Karpas-422 (cell line): ENCODE measurements around the gene MDN1. TPM values are rescaled to one million over a fixed set of nuclear protein-coding genes. Genes with fewer than 3 reads are reported as not detected.

Experiments
- DNase-seq: peaks from one replicate; pipeline ENCODE4 v3.0.0-alpha.2; 2015
- H2AFZ ChIP-seq: fragments of 200-600 bp; sonication (generic); 2 replicates; pipeline ENCODE4 v1.6.1; 2014; ENCODE audit warnings: antibody characterized with exemption, low read length, mixed read lengths
- H3K27ac ChIP-seq: fragments of 200-600 bp; sonication (generic); 2 replicates; pipeline ENCODE4 v1.5.1; 2014; ENCODE audit warnings: mild to moderate bottlenecking, low read length, moderate library complexity
- H3K27me3 ChIP-seq: fragments of 200-600 bp; sonication (generic); 2 replicates; pipeline ENCODE4 v1.6.1; 2014; ENCODE audit warnings: low read length, mixed read lengths
- H3K36me3 ChIP-seq: fragments of 200-600 bp; sonication (generic); 2 replicates; pipeline ENCODE4 v1.6.1; 2014; ENCODE audit warnings: low read length, mixed read lengths; ENCODE audit not compliant: insufficient read depth
- H3K4me1 ChIP-seq: fragments of 200-600 bp; sonication (generic); 2 replicates; pipeline ENCODE4 v1.6.1; 2014; ENCODE audit warnings: mild to moderate bottlenecking, low read length, mixed read lengths
- H3K4me2 ChIP-seq: fragments of 200-600 bp; sonication (generic); 2 replicates; pipeline ENCODE4 v1.6.1; 2014; ENCODE audit warnings: low read length, low read depth, mild to moderate bottlenecking; ENCODE audit not compliant: poor library complexity, severe bottlenecking
- H3K4me3 ChIP-seq: fragments of 200-600 bp; sonication (generic); 2 replicates; pipeline ENCODE4 v1.5.1; 2014; ENCODE audit warnings: mild to moderate bottlenecking, antibody characterized with exemption, low read length, mixed read lengths
- H3K79me2 ChIP-seq: fragments of 200-600 bp; sonication (generic); 2 replicates; pipeline ENCODE4 v1.6.1; 2014; ENCODE audit warnings: mild to moderate bottlenecking, low read length, mixed read lengths
- H3K9ac ChIP-seq: fragments of 200-600 bp; sonication (generic); 2 replicates; pipeline ENCODE4 v1.6.0; 2014; ENCODE audit warnings: low read length
- H3K9me2 ChIP-seq: fragments of 200-600 bp; sonication (generic), shearing (Covaris generic); replicated peaks from 2 replicates; pipeline ENCODE4 v1.6.0; 2014; ENCODE audit warnings: mild to moderate bottlenecking, low read length, moderate library complexity; ENCODE audit not compliant: insufficient read depth
- H3K9me3 ChIP-seq: fragments of 300-700, 200-600 bp; sonication (generic); 2 replicates; pipeline ENCODE4 v1.6.1; 2014; ENCODE audit warnings: low read length, mixed read lengths
- H4K20me1 ChIP-seq: fragments of 200-600 bp; sonication (generic); 2 replicates; pipeline ENCODE4 v1.6.1; 2014; ENCODE audit warnings: mild to moderate bottlenecking, antibody characterized with exemption, low read length, low read depth; ENCODE audit not compliant: insufficient read depth
- total RNA-seq: library from RNA; depleted of rRNA; stranded (reverse); fragments of >200 nt; shearing (Covaris generic); gene quantifications from 2 replicates; pipeline ENCODE4 v1.2.3, GENCODE V29; 2014; ENCODE audit warnings: low replicate concordance

Gene MDN1
- total RNA-seq, 1 experiment from 2014 or later, result 42.0 TPM

GRCh38 chr6:89805814-89806371, 13.7 kb downstream of the MDN1 start:
- H3K4me2 ChIP-seq, result no peak overlapping the region
- 0 out of 2 replicates have a peak, but pooled peaks cover 12% of the 10 kb centered on the region for H4K20me1 ChIP-seq
- no peak overlapping the region for H3K4me3 ChIP-seq
- H3K9me3 ChIP-seq, result no peaks in the 10 kb centered on the region
- H2AFZ ChIP-seq, result no peak overlapping the region
- 0 out of 2 replicates have a peak, but pooled peaks cover 2% of the 10 kb centered on the region for H3K4me1 ChIP-seq
- no peak overlapping the region for H3K9ac ChIP-seq
- no peak for DNase-seq
- H3K27ac ChIP-seq, result no peak overlapping the region
- no peaks in the 10 kb centered on the region for H3K9me2 ChIP-seq
- no peaks in the 10 kb centered on the region; the same call in none of the 2 replicates for H3K36me3 ChIP-seq
- peaks cover 90% of the 10 kb centered on the region for H3K79me2 ChIP-seq
- no peaks in the 10 kb centered on the region for H3K27me3 ChIP-seq

- peaks cover 9% of the 10 kb centered on the region for H3K36me3 ChIP-seq
- H3K4me2 ChIP-seq, result no peak overlapping the region
- H2AFZ ChIP-seq, result no peak overlapping the region
- H3K9me2 ChIP-seq, result no peaks in the 10 kb centered on the region
- H3K4me1 ChIP-seq, result 0 out of 2 replicates have a peak, but pooled peaks cover 2% of the 10 kb centered on the region
- no peak overlapping the region for H3K9ac ChIP-seq
- H4K20me1 ChIP-seq, result 0 out of 2 replicates have a peak, but pooled peaks cover 12% of the 10 kb centered on the region
- no peak for DNase-seq
- H3K4me3 ChIP-seq, result no peak overlapping the region
- peaks cover 92% of the 10 kb centered on the region for H3K79me2 ChIP-seq
- no peaks in the 10 kb centered on the region for H3K9me3 ChIP-seq
- no peaks in the 10 kb centered on the region for H3K27me3 ChIP-seq
- no peak overlapping the region for H3K27ac ChIP-seq
Measured at GRCh38 chr6:89803271-89803670, 16.3 kb downstream of the MDN1 start.

- H3K4me3 ChIP-seq, result no peak overlapping the region
- no peak overlapping the region for H3K9ac ChIP-seq
- H3K9me3 ChIP-seq, result no peaks in the 10 kb centered on the region
- DNase-seq, result no peak
- peaks cover 14% of the 10 kb centered on the region for H3K36me3 ChIP-seq
- H3K27ac ChIP-seq, result no peak overlapping the region
- no peak overlapping the region for H3K4me2 ChIP-seq
- peaks cover 82% of the 10 kb centered on the region for H3K79me2 ChIP-seq
- H3K9me2 ChIP-seq, result no peaks in the 10 kb centered on the region
- H3K4me1 ChIP-seq, result peaks cover 8% of the 10 kb centered on the region
- peaks cover 5% of the 10 kb centered on the region; the same call in 1 of the 2 replicates for H4K20me1 ChIP-seq
- H3K27me3 ChIP-seq, result no peaks in the 10 kb centered on the region
- H2AFZ ChIP-seq, result no peak overlapping the region
Measured at GRCh38 chr6:89799756-89800155, 19.8 kb downstream of the MDN1 start.

- H3K36me3 ChIP-seq, result peaks cover 20% of the 10 kb centered on the region
- peaks cover 82% of the 10 kb centered on the region for H3K79me2 ChIP-seq
- no peaks in the 10 kb centered on the region for H3K9me3 ChIP-seq
- peaks cover 10% of the 10 kb centered on the region; the same call in 1 of the 2 replicates for H4K20me1 ChIP-seq
- no peaks in the 10 kb centered on the region for H3K27me3 ChIP-seq
- DNase-seq, result no peak
- H3K9ac ChIP-seq, result no peak overlapping the region
- peaks cover 13% of the 10 kb centered on the region for H3K4me1 ChIP-seq
- H3K4me2 ChIP-seq, result no peak overlapping the region
- no peak overlapping the region for H2AFZ ChIP-seq
- no peak overlapping the region for H3K4me3 ChIP-seq
- H3K9me2 ChIP-seq, result no peaks in the 10 kb centered on the region
- no peak overlapping the region for H3K27ac ChIP-seq
Measured at GRCh38 chr6:89799096-89799495, 20.5 kb downstream of the MDN1 start.

GRCh38 chr6:89797317-89797716, 22.3 kb downstream of the MDN1 start:
- no peak overlapping the region for H3K4me3 ChIP-seq
- no peaks in the 10 kb centered on the region for H3K27me3 ChIP-seq
- H3K9me3 ChIP-seq, result no peaks in the 10 kb centered on the region
- H4K20me1 ChIP-seq, result peaks cover 10% of the 10 kb centered on the region; the same call in 1 of the 2 replicates
- H3K9me2 ChIP-seq, result no peaks in the 10 kb centered on the region
- no peak overlapping the region for H3K4me2 ChIP-seq
- no peak overlapping the region for H2AFZ ChIP-seq
- DNase-seq, result no peak
- H3K36me3 ChIP-seq, result peaks cover 35% of the 10 kb centered on the region
- H3K9ac ChIP-seq, result no peak overlapping the region
- peaks cover 20% of the 10 kb centered on the region for H3K4me1 ChIP-seq
- peaks cover 79% of the 10 kb centered on the region for H3K79me2 ChIP-seq
- no peak overlapping the region for H3K27ac ChIP-seq

GRCh38 chr6:89794324-89794723, 25.3 kb downstream of the MDN1 start:
- H3K4me2 ChIP-seq, result peak overlapping the region; percentile 7

GRCh38 chr6:89793586-89793985, 26.0 kb downstream of the MDN1 start:
- Histone ChIP-seq H3K4me1 (peaks cover 20% of the 10 kb centered on the region), H3K79me2 (peaks cover 50% of the 10 kb centered on the region), H3K27ac (no peak overlapping the region), H3K9ac (no peak overlapping the region), H2AFZ (no peak overlapping the region), H3K36me3 (peaks cover 51% of the 10 kb centered on the region), H4K20me1 (peaks cover 10% of the 10 kb centered on the region; the same call in 1 of the 2 replicates), H3K27me3 (no peaks in the 10 kb centered on the region), H3K9me3 (no peaks in the 10 kb centered on the region), H3K4me3 (no peak overlapping the region), H3K4me2 (no peak overlapping the region), H3K9me2 (no peaks in the 10 kb centered on the region)
- DNase-seq, result no peak

More at GRCh38 chr6:89794324-89794723, 25.3 kb downstream of the MDN1 start:
- Histone ChIP-seq H4K20me1 (peaks cover 10% of the 10 kb centered on the region; the same call in 1 of the 2 replicates), H3K4me1 (peaks cover 20% of the 10 kb centered on the region), H3K36me3 (peaks cover 53% of the 10 kb centered on the region), H3K79me2 (peaks cover 58% of the 10 kb centered on the region), H3K27ac (0 out of 2 replicates have a peak overlapping the region, but pooled peaks have one; percentile 19), H3K4me3 (no peak overlapping the region), H3K9me2 (no peaks in the 10 kb centered on the region), H3K27me3 (no peaks in the 10 kb centered on the region), H3K9ac (no peak overlapping the region), H2AFZ (no peak overlapping the region), H3K9me3 (no peaks in the 10 kb centered on the region)
- no peak for DNase-seq

GRCh38 chr6:89792881-89793280, 26.7 kb downstream of the MDN1 start:
- H3K79me2 ChIP-seq, result peaks cover 50% of the 10 kb centered on the region
- no peak overlapping the region for H2AFZ ChIP-seq
- H3K4me2 ChIP-seq, result no peak overlapping the region
- H4K20me1 ChIP-seq, result peaks cover 10% of the 10 kb centered on the region; the same call in 1 of the 2 replicates
- no peaks in the 10 kb centered on the region for H3K9me2 ChIP-seq
- H3K9me3 ChIP-seq, result no peaks in the 10 kb centered on the region
- no peaks in the 10 kb centered on the region for H3K27me3 ChIP-seq
- H3K27ac ChIP-seq, result no peak overlapping the region
- H3K9ac ChIP-seq, result no peak overlapping the region
- DNase-seq, result peak; percentile 81
- H3K4me1 ChIP-seq, result peaks cover 20% of the 10 kb centered on the region
- H3K36me3 ChIP-seq, result peaks cover 54% of the 10 kb centered on the region
- no peak overlapping the region for H3K4me3 ChIP-seq
